Activated CD4-positive, alpha-beta T cell treated with anti-CD3 and anti-CD28 coated beads, Interleukin-2, amount 10 ng/mL, durations not matched to agents 7 days and 5 days (primary cell): Measurements from ENCODE around the gene LPO. TPM values are rescaled to one million over a fixed set of nuclear protein-coding genes. Genes with fewer than 3 reads are reported as not detected.

Experiments
- CTCF ChIA-PET: fragments of 350-600 bp; sonication (Branson Sonifier 250); formaldehyde crosslinking; loops from one replicate; lab custom pipeline; 2021; ENCODE audit warnings: antibody characterized with exemption; lab: Charles Lee
- POLR2A ChIA-PET: fragments of 350-600 bp; sonication (Branson Sonifier 250); formaldehyde crosslinking; loops from one replicate; lab custom pipeline; 2021; ENCODE audit warnings: antibody characterized with exemption; lab: Charles Lee
- DNase-seq: peaks from one replicate; pipeline ENCODE4 v3.0.0-alpha.2; 2020
- H3K27ac Mint-ChIP-seq: one replicate; pipeline ENCODE4 v1.8.0; 2021; ENCODE audit warnings: mild to moderate bottlenecking, moderate library complexity, mixed read lengths
- H3K27me3 Mint-ChIP-seq: one replicate; pipeline ENCODE4 v1.8.0; 2021; ENCODE audit warnings: mixed read lengths
- H3K36me3 Mint-ChIP-seq: one replicate; pipeline ENCODE4 v1.8.0; 2021; ENCODE audit warnings: low read depth, mixed read lengths
- H3K4me1 Mint-ChIP-seq: one replicate; pipeline ENCODE4 v1.8.0; 2021; ENCODE audit warnings: mixed read lengths
- H3K4me3 Mint-ChIP-seq: one replicate; pipeline ENCODE4 v1.8.0; 2021; ENCODE audit warnings: mild to moderate bottlenecking, moderate library complexity, mixed read lengths
- H3K9me3 Mint-ChIP-seq: one replicate; pipeline ENCODE4 v1.8.0; 2021; ENCODE audit warnings: mixed read lengths
- total RNA-seq, 2 experiments: library from RNA; stranded (reverse); gene quantifications; one replicate each; pipeline ENCODE4 v1.2.3, GENCODE V29; 2021

The LPO gene
- total RNA-seq, 2 experiments from 2014 or later = not detected

GRCh38 chr17:58267347-58268324 lies 29.3 kb downstream of the LPO start:
- peaks cover 27% of the 10 kb centered on the region for H3K27me3 Mint-ChIP-seq
- H3K36me3 Mint-ChIP-seq = no peaks in the 10 kb centered on the region
- H3K9me3 Mint-ChIP-seq = no peaks in the 10 kb centered on the region
- no peaks in the 10 kb centered on the region for H3K4me1 Mint-ChIP-seq
- no peak overlapping the region for H3K27ac Mint-ChIP-seq
- POLR2A ChIA-PET = no interaction called here
- CTCF ChIA-PET = interaction anchor here (0.6 kb wide), 1 partner anchor 59 kb away, joined by 4 read pairs; no protein-coding TSS in a partner anchor
- H3K4me3 Mint-ChIP-seq = no peak overlapping the region
- DNase-seq = no peak

- no peak overlapping the region for H3K4me3 Mint-ChIP-seq
Measured at GRCh38 chr17:58268326-58268725, 29.9 kb downstream of the LPO start.

GRCh38 chr17:58268774-58269556 lies 30.6 kb downstream of the LPO start:
- no peaks in the 10 kb centered on the region for H3K36me3 Mint-ChIP-seq
- no peak for DNase-seq
- no peak overlapping the region for H3K27ac Mint-ChIP-seq
- ChIA-PET CTCF (interaction anchor here (1.1 kb wide), 1 partner anchor 19 kb away, joined by 3 read pairs; no protein-coding TSS in a partner anchor), POLR2A (no interaction called here)
- no peaks in the 10 kb centered on the region for H3K4me1 Mint-ChIP-seq
- H3K4me3 Mint-ChIP-seq = no peak overlapping the region
- peaks cover 15% of the 10 kb centered on the region for H3K27me3 Mint-ChIP-seq
- H3K9me3 Mint-ChIP-seq = no peaks in the 10 kb centered on the region

More at GRCh38 chr17:58268326-58268725, 29.9 kb downstream of the LPO start:
- ChIA-PET POLR2A (no interaction called here), CTCF (interaction anchor here (0.6 kb wide), 1 partner anchor 60 kb away, joined by 4 read pairs; no protein-coding TSS in a partner anchor)
- Mint-ChIP-seq H3K27ac (no peak overlapping the region), H3K36me3 (no peaks in the 10 kb centered on the region), H3K27me3 (peaks cover 21% of the 10 kb centered on the region), H3K4me1 (no peaks in the 10 kb centered on the region), H3K9me3 (no peaks in the 10 kb centered on the region)
- DNase-seq = no peak

- Mint-ChIP-seq H3K4me3 (no peak overlapping the region), H3K4me1 (no peaks in the 10 kb centered on the region), H3K27ac (no peak overlapping the region), H3K36me3 (no peaks in the 10 kb centered on the region), H3K27me3 (peaks cover 9% of the 10 kb centered on the region), H3K9me3 (no peaks in the 10 kb centered on the region)
- DNase-seq = no peak
- POLR2A ChIA-PET = no interaction called here
- CTCF ChIA-PET = interaction anchor here (1.1 kb wide), 1 partner anchor 20 kb away, joined by 3 read pairs; no protein-coding TSS in a partner anchor
Measured at GRCh38 chr17:58269557-58270291, 31.3 kb downstream of the LPO start.

- Mint-ChIP-seq H3K36me3 (no peaks in the 10 kb centered on the region), H3K9me3 (no peaks in the 10 kb centered on the region), H3K27ac (no peak overlapping the region), H3K4me3 (no peak overlapping the region), H3K4me1 (no peaks in the 10 kb centered on the region), H3K27me3 (peaks cover 5% of the 10 kb centered on the region)
- ChIA-PET CTCF (no interaction called here), POLR2A (no interaction called here)
- no peak for DNase-seq
Measured at GRCh38 chr17:58270476-58271215, 32.3 kb downstream of the LPO start.

GRCh38 chr17:58271216-58271931 lies 33.0 kb downstream of the LPO start:
- no peak for DNase-seq
- ChIA-PET CTCF (no interaction called here), POLR2A (no interaction called here)
- no peak overlapping the region for H3K27ac Mint-ChIP-seq
- no peaks in the 10 kb centered on the region for H3K27me3 Mint-ChIP-seq
- no peaks in the 10 kb centered on the region for H3K9me3 Mint-ChIP-seq
- H3K4me3 Mint-ChIP-seq = no peak overlapping the region
- H3K4me1 Mint-ChIP-seq = no peaks in the 10 kb centered on the region
- H3K36me3 Mint-ChIP-seq = no peaks in the 10 kb centered on the region

- DNase-seq = no peak
- CTCF ChIA-PET = interaction anchor here (1.7 kb wide), 1 partner anchor 23 kb away, joined by 5 read pairs; no protein-coding TSS in a partner anchor
- H3K9me3 Mint-ChIP-seq = no peaks in the 10 kb centered on the region
- H3K27ac Mint-ChIP-seq = no peak overlapping the region
- no peaks in the 10 kb centered on the region for H3K4me1 Mint-ChIP-seq
- POLR2A ChIA-PET = no interaction called here
- H3K27me3 Mint-ChIP-seq = no peaks in the 10 kb centered on the region
- no peaks in the 10 kb centered on the region for H3K36me3 Mint-ChIP-seq
- no peak overlapping the region for H3K4me3 Mint-ChIP-seq
Measured at GRCh38 chr17:58272367-58273280, 34.2 kb downstream of the LPO start.

GRCh38 chr17:58273453-58274104 lies 35.2 kb downstream of the LPO start:
- CTCF ChIA-PET = interaction anchor here (1.7 kb wide), 1 partner anchor 24 kb away, joined by 5 read pairs; no protein-coding TSS in a partner anchor
- POLR2A ChIA-PET = no interaction called here
- Mint-ChIP-seq H3K9me3 (no peaks in the 10 kb centered on the region), H3K36me3 (no peaks in the 10 kb centered on the region), H3K4me1 (no peaks in the 10 kb centered on the region), H3K27me3 (peaks cover 3% of the 10 kb centered on the region), H3K27ac (no peak overlapping the region), H3K4me3 (no peak overlapping the region)
- no peak for DNase-seq

GRCh38 chr17:58275417-58275816 lies 37.0 kb downstream of the LPO start:
- ChIA-PET CTCF (interaction anchor here (0.7 to 2.0 kb wide), 3 partner anchors 13 to 172 kb away, joined by 3 to 6 read pairs (median 4); no protein-coding TSS in a partner anchor), POLR2A (no interaction called here)
- Mint-ChIP-seq H3K27me3 (peaks cover 12% of the 10 kb centered on the region), H3K9me3 (no peaks in the 10 kb centered on the region), H3K36me3 (no peaks in the 10 kb centered on the region), H3K4me1 (peaks cover 5% of the 10 kb centered on the region), H3K27ac (no peak overlapping the region), H3K4me3 (no peak overlapping the region)
- DNase-seq = no peak

GRCh38 chr17:58276423-58276822 lies 38.0 kb downstream of the LPO start:
- Mint-ChIP-seq H3K27ac (no peak overlapping the region), H3K27me3 (peaks cover 17% of the 10 kb centered on the region), H3K36me3 (no peaks in the 10 kb centered on the region), H3K9me3 (no peaks in the 10 kb centered on the region), H3K4me3 (no peak overlapping the region), H3K4me1 (peaks cover 5% of the 10 kb centered on the region)
- DNase-seq = no peak
- POLR2A ChIA-PET = no interaction called here
- CTCF ChIA-PET = interaction anchor here (1.0 to 2.0 kb wide), 3 partner anchors 27 to 211 kb away, joined by 3 to 6 read pairs (median 4); partner anchors contain the start of gene HSF5
